GM21390 (cell line): ENCODE data around the gene BIN1.

ENCODE experiments used
- ATAC-seq: cut with Tn5 transposase; IDR thresholded peaks from one replicate; pipeline ENCODE4 v1.9.1; 2021; ENCODE audit not compliant: unreplicated experiment

The BIN1 gene

DNA sequence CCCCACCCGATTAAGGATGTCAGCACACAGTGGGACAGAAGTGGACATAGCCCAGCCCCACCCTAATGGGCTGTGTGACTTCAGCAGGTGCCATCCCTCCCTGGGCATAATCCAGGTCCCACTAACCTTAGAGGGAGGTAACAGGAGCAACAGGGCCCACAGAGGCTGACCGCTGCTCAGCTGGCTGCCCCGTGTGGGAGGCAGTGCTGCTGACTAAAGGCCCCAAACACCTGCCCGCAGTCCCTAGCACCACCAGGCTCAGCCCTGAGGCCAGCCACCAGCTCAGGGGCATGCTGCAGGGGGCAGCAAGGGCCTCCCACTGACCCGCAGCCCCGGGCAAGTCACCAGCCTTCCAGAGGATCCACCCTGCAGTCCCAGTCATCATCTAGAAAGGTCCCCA, 14.6 kb downstream of the BIN1 start:
- ATAC-seq = no peak

DNA sequence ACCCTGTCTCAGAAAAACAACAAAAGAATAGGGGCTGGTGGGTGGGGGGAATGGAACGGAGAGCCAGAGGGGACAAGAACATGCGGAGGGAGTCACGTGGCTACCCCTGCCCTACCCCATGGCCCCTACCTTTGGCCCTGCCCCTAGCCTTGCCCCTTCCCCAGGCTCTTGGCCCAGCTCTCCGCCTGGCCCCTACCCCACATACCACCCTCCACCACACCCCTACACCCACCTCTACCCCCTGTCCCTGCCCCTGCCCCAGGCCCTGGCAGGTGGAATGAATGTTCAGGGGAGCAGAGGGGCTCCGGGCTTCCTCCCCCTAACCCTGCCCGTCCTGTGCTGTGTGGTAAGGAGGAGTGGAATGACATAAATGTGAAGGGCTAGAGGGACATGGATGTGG, 15.1 kb downstream of the BIN1 start:
- ATAC-seq = no peak

DNA sequence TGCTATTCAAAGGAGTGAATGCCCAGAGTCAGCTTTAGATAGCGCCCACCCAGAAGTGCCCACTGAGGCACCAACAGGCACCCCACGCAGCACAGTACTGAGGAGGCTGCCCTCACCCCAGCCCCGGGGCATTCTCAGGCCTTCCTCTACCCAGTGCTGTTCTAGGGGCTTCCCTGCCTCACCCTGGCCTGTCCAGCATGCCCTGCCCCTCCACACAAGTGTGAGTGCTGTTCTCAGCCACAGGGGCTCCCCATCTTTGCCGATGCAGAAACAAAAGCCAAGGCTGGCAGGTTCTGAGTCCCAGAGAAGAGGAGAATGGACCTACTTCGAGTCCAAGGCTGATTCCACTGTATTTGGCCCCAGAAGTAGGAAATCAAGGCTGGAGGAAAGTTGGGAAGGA, 15.8 kb downstream of the BIN1 start:
- ATAC-seq = no peak

DNA sequence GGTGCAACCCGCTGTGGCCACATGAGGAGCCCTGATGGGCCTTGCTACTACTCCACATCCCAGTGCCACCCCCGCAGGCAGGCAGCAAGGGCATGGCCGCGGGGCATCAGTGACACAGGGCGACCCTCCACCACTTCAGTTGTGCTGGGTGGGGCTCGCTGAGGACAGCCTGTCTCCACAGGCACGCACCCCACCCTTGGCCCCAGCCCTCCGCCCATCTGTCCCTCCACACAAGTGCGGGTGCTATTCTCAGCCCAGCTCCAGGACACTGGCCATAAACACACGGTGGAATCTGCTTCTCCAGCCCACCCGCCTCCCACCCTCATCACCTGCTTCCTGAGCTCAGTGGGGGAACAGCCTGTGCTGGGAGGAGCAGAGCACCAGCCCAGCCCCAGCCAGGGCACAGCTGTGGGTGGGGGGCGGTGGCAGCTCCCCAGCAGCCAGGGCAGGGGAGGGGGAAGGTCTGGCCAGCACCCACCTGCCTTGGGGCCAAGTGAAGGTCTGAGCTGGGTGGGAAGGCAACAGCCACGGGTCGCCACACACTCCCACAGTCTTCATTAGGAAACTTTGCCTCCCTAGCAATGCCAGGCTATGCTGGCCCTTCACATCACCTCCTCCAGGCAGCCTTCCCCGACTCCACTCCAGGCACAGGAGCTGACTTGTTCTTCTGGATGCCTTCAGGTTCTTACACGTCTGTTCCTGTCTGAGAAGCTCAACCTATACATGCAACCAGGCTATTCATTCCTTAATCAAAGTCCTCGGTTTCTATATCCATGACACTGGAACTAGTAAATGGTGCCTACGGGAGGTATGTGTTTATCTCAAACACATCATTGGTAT, 16.5 kb downstream of the BIN1 start:
- no peak for ATAC-seq

DNA sequence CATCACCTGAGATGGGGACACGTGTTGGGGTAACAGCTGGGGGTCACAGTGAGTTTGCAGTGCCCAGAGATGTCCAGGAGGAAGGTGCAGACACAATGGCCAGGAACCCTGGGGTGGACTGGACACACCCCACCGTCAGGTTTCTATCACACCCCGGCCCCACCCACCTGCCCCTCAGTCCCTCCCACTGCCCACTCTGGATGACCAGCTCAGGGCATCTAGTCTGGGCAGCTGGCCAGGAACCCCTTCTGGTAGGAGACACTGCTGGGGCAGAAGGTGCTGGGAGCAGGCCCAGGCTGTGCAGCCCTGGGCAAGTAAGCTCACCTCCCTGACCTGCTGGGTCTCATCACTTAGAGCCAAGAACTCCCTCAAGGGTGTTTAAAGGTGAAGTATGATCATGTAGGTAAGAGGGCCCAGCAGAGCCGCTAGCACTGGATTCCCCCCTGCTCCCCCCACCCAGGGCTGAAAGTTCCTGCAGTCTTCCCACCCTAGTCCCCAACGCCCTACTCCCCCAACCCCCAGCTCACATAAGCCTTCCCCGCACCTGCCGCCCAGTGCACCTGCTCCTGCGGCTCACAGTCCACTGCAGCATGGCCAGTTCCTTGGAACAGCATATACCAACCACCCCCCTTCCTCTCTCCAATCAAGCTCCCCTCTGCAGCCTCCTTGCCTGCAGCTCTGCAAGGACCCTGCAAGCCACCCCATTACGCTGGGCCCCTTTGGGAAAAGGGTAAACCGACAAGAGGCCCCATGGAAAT, 17.3 kb downstream of the BIN1 start:
- no peak for ATAC-seq

DNA sequence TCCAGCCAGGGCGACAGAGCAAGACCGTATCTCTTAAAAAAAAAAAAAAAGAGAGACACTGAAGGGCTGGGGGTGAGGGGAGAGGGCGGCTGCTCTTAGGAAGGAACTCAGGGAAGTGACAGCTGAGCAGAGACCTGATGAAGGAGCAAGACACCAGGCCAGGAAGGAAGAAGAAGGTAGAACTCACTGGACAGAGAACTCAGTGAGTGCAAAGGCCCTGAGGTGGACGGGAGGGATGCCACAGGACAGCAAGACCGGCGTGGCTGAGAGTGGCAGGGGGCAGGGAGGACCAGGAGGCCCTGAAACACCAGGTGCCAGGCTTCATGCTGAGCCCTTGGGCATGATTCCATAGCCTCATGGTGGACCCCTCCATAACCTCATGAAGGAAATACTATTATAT, 18.2 kb downstream of the BIN1 start:
- ATAC-seq = no peak

DNA sequence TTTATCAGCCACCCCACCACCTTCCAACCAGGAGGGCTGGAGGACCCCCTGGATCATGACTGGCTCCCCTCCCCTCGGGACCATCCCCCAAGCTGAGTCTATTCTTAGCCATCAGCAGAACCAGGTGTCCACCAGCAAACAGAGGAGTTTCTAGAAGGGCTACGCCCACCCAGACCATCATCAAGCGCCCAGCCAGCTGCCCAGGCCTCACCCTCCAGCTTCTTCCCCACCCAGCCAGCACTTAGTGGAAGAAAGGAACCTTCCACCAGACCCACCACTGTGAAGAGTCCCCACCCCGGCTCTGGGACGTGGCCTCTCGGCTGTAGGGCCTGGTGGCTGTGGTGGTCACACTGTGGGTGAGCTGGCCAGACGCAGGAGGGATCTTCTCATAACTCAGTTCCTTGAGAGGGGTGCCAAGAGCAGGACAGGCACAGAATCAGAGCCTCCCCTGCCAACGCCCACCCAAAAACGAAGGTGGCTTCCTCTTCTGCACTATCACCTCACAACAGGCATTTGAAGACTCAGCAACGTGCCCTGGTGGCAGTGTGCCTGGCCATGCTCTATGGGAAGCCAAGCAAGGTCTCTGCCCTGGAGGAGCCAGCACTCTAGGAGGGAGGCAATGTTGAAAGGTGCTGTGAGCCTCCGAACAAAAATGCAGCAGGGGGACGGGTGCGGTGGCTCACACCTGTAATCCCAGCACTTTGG, 19.0 kb downstream of the BIN1 start:
- no peak for ATAC-seq

DNA sequence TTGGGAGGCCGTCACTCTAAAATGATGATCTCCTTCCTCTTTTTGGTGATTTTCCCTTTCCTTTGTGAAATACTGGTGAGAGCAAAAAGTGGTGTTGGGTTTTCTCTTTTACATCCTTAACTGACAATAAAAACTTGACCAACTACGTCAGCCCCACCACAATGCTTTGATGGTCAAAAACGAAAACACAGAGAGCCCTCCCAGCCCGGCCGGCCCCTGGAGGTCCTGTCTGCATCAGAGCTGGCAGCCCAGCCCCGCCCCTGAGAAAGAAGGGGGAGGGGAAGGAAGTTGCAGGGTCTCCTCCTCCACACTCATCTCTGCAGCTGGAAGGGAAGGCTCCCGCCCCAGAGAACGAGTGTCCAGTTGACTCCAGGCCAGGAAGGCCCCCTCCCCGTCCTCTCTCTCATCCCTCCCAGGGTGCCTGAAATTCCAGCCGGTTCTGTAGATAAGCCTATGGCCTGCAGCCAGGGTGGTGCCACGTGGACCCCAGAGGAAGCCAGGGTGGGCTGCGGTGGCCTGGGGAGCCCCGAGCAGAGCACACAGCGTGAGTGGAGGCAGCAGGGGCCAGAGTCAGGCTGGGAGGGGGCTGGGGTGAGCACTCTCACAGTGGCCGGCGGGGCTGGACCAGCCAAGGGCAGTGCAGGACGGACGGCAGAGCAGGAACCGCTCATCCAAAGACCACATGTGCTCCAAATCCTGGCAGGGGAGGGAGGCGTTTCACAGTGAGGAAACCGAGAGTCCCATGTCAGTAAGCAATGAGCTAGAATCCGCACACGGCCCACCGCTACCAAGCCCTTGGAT, 19.8 kb downstream of the BIN1 start:
- ATAC-seq = peak; percentile 71

DNA sequence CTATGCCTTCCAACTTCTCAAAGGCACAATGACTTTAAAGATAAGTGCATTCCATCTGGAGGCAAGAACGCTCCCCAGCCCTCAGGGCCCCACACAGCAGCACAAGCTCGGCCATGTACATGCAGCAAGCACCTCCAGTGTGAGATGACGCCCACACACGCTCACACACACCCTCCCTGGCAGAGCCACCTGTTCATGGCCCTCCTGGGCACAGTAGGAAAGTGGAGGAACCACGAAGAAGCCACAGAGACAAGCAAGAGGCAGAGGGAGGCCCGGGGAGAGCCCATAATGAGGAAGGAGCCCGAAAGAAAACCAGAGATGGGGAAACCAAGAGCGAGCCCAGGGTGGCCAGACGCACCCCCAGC, 21.7 kb downstream of the BIN1 start:
- ATAC-seq = peak; percentile 15

DNA sequence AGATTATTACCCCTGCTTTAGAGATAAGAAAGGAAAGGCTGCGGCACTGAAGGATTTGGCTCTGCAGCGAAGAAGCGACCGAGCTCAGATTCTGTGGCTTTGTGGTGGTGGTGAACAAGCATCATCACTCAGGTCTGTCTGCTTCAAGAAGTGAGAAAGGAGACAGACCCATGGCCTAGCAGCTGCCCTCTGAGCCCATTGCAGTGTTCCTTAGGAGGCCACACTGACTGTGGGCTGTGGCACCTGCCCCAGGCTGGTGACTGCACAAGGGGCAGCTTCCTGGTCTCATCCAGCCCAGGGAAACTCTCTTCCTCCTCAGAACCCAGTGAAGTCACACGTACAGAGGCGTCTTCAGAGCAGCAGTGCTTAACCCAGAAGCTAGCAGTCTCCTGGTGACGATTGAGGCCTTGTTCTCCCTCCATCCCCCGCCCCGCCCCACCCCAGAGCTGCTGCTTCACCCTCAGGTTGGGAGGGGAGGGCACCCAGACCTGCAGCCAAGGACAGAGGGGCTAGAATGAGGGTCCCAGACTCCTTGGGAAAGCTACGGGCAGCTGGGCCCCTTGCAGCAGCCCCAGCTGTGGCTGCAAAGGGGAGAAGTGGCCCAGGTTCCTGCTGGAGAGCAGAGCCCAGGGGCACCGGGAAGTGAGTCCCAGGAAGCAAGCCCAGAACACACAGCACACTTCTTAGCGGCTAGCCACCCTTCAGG, 22.2 kb downstream of the BIN1 start:
- ATAC-seq = no peak

DNA sequence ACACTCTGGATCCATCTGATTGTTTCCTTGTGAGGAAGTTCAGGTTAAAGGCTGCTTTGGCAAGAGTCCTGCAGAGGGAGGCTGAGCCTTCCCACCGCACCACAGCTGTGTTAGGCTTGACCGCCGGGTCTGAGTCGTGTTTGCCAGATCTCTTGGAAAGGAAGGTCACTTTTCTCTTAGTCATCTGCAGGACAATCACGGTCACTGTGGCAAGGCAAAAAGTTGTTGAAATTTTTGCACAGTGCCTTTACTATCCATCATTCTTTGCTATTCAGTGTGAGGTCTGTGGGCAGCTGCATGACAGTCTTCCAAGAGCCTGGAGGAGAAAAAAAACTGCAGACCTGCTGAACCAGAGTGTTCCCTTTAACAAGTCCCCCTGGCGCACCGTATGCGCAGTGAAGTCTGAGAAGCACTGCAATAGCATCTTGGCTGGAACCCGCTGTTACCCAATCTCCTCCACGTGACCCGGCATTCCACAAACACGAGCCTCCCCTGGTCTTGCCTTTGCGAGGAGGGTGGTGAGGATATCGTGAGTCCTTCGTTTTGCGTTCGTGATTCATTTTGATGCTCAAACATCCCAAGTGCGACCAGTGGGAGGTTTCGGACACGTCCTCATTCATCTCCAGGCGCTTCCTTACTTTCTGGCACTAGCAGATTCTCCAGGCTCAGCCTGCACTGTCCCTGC, 23.0 kb downstream of the BIN1 start:
- ATAC-seq = no peak

DNA sequence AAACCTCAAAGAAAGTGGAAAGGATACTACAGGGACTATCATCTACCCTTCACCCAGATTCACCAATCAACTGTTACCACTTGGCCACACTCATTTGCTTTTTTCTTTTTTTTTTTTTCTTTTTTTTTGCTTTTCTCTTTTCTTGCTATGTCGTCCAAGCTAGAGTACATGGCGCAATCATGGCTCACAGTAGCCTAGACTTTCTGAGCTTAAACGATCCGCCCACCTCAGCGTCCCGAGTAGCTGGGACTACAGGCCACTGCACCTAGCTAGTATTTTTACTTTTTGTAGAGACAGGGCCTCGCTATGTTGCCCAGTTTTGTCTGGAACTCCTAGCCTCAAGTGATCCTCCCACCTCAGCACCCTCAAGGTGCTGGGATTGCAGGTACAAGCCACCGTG, 24.0 kb downstream of the BIN1 start:
- ATAC-seq = no peak

DNA sequence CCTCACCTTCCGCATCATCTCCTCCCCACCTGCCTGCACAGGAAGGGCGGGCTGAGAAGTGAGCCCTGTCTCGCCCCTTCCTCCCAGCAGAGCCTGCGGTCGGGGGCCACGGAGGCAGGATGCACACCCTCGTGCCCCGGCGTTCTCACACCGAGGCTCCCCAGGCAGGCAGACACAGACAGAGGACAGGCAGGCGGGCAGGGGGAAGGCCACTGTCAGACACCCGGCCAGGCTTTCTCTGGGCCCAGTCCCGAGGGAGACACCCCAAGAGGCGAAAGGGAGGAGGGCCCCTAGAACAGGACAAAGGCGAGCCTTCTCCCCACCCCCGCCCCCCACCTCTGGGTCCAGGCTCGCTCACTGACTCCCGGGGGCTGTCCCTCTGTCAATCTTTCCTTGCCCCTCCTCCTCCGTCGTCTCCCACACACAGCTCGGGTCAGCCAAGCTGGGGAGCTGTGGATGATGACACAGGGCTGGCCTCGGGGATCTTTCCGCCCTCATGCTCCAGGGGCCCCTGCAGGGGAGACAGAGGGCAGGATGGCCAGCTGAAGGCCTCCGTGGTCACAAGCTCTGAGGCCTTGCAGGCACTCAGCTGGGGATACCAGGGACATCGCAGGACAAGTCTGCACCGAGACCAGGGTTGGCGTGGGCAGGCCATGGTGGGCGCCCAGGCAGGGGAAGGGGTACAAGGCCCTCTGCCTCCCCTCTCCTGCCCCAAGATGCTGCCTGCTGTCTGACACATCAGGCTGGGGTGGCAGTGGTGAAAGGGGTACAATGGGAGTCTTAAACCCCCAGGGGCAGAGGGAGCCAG, 24.9 kb downstream of the BIN1 start:
- peak; percentile 50 for ATAC-seq

DNA sequence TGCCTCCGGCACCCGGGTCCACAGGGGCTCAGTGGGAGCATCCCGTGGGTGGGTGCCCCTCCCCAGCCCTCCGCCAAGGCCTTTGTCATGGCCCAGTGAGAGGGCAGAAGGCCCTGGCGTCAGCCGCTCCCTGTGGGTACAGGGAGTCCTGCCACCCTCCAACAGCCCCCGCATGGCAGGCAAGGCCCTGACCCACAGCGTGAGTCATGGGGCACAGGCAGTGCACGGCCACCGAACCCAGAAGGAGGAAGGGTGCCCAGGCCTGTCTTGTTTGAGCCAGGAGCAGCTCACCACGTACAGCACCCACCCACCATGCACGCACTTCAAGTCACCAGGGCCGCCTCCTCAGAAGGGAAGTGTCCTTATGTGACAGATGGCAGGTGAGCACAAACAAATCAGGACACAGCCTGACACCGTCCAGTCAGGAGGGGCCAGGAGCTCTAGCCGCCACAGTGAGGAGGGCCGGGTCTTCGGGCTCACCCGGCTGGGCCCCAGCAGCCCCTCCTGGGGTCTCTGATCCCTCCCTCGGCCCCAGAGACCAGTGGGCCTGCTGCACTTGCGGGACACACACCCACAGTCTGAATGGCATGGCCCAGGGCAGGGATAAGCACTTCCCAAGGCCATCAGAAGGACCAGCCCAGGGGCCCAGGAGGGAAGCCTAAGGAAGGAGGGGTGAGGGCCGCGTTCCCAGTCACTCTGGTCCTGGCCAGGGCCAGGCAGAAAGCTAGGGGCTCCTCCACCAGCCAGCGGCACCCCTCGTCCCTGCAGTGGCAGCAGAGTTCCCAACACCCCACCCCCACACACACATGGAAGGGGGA, 25.8 kb downstream of the BIN1 start:
- ATAC-seq = peak; percentile 40

DNA sequence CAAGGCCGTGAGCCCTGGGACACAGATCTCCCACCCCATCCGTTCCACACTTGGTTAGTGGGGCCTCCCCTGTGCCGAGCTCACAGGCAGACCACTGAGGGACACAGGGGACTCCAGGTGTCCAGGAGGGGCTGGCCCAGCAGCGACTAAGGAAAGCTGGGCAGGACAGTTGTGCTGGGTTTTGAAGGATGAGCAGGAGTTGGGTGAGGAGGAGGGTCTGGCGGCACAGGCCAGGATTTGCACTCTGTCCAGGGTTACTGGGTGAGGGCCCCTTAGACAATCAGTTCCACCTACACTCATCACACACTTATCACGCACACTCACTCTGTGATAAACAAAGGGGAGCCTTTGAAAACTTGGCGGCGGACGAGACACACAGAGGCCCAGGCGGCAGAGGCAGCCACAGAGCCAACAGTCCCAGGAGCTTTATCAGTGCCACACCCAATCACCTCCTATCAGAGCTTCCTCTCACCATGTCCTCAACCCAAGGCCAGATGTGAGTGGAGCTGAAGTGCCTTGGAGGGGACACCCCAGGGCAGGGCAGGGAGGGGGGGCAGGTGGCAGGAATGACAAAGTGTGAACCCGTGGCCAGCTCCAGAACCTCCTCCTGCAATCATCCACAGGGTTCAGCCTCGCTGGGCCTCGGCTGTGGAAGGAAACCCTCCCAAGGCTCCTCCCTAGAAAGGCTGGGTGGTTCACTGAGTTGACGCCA, 26.6 kb downstream of the BIN1 start:
- peak; percentile 5 for ATAC-seq

DNA sequence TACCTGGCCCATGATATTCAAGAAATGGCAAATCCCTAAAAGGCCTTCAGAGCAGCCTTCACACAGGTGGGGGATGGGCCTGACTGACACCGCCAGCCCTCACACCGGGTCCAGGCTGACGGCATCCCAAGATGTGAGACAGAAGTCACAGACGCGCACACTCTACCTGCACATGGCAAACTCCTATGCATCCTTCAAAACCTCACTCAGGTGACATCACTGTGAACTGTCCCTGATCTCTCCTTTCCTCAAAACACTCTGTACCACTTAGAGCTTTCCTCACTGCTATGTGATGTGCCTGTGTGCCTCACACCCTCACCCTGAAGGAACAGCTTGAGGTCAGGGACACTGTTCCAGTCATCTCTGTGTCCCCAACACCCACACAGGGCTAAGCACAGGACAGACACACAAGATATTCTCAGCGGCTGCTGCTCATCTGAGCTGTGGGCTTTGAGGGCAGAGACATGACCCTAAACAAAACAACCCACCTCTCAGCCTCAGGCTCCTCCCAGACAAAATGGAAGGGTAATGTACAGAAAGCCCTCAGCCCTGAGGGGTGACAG, 27.5 kb downstream of the BIN1 start:
- no peak for ATAC-seq

DNA sequence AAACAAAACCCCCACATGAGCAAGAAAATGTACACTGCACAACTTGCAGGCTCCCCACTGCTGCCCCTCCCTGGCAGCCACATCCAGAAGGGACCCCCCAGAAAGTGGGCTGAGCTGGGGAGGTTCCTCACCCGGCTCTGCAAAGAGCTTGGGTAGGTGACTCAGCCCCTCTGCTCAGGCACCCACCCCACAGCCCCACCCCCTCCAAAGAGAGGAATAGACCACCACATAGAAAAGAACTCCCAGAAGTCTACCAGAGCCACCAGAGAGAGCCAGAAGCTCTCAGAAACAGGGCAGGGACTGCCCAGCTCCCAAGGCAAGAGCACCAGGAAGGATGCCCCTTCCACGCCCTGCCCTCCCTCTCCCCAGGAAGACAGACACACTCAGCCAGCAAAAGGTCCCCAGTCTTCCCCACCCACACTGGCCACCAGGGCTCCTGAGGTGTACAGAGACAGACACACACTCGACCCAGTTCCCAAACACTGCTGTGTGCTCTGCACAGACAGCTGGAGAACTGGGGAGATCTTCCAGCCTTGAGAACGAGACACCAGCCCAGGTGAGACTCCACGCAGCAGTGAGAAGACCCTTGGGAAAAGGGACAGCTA, 28.2 kb downstream of the BIN1 start:
- ATAC-seq = no peak
